Glomerular endothelial cell (primary cell): Measurements from ENCODE around the gene SPDYE5. TPM values are rescaled to one million over a fixed set of nuclear protein-coding genes. Genes with fewer than 3 reads are reported as not detected.
"Not testable (repeated sequence)": the region's sequence is repeated elsewhere in the genome, so short reads cannot be mapped to it uniquely, and the experiment has no call there.

Experiments
- DNase-seq: peaks from one replicate; pipeline ENCODE4 v3.0.0-alpha.2; 2011; ENCODE audit warnings: low read depth, low spot score; ENCODE audit errors: extremely low read depth
- total RNA-seq: library from RNA; depleted of rRNA; stranded (reverse); fragments of >200 nt; gene quantifications from 2 replicates; pipeline ENCODE4 v1.2.3, GENCODE V29; 2015

The SPDYE5 gene
- not detected in 2 replicates for total RNA-seq

- DNase-seq = not testable (repeated sequence)
These were observed at the start of gene SPDYE5 for GRCh38 chr7:75492020-75492419. SPDYE5 (plus strand) TSS chr7:75492320; CDS start chr7:75494048, 1,728 bp downstream.

GRCh38 chr7:75442465-75443111 is 49.5 kb upstream of the SPDYE5 start:
- DNase-seq = not testable (repeated sequence)

DNA sequence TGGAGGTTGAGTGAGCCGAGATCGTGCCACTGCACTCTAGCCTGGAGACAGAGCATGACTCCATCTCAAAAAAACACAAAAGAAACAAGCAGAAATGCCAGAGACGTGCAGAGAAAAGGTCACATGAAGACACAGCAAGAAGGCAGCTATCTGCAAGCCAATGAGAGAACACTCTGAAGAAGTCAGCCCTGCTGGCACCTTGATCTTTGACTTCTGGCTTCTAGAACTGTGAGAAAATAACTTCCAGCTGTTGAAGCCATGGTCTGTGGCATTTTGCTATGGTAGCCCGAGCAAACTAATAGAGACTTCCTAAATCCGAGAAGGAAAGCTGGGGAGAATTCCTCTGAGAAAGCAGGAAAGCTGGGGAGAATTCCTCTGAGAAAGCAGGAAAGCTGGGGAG is 42.2 kb upstream of the SPDYE5 start:
- DNase-seq = not testable (repeated sequence)

- DNase-seq = not testable (repeated sequence)
These were observed 39.6 kb upstream of the SPDYE5 start for GRCh38 chr7:75452494-75452955.

DNA sequence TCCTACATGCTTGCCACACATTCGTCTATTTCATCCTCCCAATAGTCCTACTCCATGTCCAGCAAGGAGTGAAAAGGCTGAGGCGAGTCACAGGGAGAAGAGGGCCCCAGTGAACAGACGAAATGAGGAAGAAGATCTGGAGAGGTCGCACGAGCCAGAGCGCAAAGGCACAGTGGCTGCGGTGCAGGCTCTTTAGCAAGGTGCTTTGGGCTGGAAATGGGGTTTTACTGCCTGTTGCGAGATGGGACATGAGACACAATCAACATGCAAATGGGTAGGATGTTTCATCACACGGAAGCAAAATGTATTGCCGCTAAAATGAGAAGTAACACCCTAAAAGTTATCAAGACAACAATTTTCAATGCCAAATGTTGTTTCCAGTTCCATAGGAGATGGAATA is 35.7 kb upstream of the SPDYE5 start:
- not testable (repeated sequence) for DNase-seq

- DNase-seq = not testable (repeated sequence)
These were observed 34.1 kb upstream of the SPDYE5 start for GRCh38 chr7:75458034-75458433.

DNA sequence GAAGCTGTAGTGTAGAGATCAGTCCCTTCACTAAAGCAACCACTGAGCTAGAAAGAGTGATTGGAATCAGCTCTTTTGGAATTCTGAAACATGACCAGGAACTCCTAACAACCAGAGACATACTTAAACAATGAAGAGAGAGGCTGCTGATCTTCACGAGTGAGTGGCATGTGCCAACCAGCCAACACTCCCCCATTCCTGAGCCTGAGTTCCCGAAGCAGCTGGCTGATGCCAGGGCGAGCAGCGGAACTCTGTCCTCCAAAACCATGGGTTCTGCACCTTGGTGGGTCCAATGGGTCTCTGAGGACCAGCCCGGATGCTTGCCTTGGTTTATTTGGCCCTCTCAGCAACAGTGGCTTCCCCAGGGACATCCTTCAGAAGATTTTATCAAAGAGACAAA is 31.6 kb upstream of the SPDYE5 start:
- not testable (repeated sequence) for DNase-seq

DNA sequence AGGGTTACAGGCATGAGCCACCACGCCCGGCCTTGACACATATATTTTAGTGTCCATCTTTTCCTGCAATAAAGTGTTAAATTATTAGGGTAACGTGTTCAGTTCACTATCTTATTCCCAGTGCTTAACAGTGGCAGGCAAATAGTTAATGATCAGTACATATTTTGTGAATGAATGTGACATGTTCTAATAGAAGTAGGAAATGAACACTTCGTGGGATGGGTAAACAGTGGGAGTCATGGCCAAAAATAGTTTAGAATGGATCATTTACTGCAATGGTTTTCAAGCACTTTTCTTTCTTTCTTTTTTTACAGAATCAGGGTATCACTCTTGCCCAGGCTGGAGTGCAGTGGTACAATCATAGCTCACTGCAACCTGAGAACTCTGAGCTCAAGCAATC is 22.0 kb upstream of the SPDYE5 start:
- DNase-seq = not testable (repeated sequence)

DNA sequence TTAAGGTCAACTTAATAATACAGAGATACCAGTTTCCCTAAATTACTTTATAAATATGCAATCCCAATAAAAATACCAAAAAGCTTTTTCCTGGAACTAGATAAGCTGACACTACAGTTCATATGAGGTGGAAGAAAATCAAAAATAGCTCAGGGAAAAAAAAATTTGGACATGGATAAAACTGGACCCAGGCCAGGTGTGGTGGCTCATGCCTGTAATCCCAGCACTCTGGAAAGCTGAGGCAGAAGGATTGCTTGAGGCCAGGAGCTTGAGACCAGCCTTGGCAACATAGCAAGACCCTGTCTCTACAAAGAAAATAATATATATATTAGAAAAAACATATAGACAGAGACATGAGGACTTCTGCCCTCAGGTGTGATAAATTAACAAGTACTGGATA is 14.7 kb upstream of the SPDYE5 start:
- DNase-seq = not testable (repeated sequence)

DNA sequence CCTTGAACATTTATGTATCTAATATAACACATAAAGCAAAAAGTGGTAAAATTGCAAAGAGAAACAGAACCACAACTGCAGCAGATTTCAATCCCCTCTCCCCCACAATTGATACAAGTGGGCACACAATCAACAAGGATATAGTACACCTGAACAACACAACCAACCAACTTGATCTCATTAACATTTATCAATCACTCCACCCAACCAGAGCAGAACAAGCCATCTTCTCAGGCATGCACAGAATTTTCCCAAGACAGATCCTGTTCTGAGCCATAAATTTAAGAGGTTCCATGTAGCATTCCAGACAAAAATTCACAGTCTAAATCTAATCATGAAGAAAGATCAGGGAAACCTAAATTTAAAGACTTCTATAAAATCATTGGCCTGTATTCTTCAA is 11.8 kb upstream of the SPDYE5 start:
- not testable (repeated sequence) for DNase-seq

DNA sequence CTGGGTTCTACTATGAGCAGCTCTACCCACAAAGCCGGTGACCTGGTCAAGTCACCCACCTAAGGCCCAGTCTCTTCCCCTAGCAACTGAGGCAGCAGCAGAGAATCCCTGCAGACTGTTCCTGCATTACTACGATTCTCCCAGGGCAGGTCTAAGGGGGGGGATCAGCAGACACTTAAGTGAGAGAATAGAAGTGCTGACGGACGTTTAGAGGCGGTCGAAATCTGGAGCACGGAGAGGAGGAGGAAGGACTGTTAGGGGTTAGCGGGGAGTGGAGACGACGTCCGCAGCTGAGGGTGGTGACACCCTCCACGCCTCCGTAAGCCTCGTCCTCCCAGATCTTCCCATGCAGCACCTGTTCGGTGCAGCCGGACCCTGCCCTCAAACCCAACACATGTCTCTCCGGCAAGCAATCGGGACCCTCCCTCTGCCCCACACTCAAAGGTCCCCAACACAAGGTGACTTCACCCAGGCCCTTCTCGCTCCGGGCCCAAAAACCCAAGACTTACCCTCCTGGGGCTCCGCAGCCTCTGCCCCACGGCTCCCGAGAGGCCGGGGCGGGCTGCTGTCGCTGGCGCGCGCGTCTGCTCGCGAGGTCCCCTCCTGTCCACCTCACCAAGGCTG is 6.7 kb upstream of the SPDYE5 start:
- not testable (repeated sequence) for DNase-seq

DNA sequence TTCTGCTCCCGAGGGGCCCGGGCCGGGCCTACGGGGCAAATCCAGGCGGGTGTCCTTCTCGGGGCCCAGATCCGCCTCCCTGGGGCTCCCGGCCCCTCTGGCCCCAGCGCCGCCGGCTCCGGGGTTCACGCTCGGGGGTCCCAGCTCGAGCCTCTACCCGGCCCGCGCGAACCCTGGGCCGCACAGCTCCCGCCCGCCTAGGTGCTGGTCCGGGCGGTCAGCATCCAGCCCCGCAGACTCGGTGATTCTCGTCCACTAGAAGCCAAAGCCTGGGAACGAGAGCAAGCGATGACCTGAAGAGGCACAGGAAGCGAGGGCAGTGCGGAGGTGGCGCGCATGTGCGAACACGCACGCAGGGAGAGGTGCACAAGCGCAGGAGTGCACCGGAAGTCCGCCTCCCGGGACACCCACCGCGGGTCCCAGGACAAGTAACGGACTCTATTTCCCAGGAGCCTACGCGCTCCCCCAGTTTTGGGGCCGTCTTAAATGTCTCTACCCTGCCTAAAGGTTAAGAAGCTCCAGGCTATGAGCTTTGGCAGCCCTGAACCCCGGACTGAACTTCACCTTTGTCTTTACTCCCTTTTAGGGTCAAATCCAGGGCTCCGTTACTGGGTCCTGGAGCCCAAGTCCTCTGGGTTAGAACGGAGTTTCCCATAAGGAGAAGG is 6.0 kb upstream of the SPDYE5 start, which contains the start of gene POM121C:
Gene POM121C (minus strand): TSS at position 321 of the 665 bp plus-strand sequence. CDS start 44,803 bp downstream, outside the sequence.
- peak; percentile 25 for DNase-seq

DNA sequence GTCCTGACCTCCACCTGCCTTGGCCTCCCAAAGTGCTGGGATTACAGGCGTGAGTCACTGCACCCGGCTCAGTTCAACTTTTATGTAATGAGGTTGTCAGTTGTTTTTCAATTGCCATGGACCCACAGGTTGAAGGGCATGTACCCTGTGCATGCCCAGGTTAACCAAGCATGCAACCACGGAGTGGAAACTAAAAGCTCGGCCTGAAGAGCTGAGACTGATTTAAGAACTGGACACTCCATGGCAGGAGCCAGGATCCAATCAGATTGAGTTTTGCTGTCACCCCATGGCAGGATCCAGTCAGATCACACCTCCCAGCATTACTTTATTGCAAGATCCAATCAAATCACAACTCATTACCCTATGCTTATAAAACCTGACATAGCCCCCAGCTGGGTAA is 16.9 kb downstream of the SPDYE5 start:
- DNase-seq = not testable (repeated sequence)

DNA sequence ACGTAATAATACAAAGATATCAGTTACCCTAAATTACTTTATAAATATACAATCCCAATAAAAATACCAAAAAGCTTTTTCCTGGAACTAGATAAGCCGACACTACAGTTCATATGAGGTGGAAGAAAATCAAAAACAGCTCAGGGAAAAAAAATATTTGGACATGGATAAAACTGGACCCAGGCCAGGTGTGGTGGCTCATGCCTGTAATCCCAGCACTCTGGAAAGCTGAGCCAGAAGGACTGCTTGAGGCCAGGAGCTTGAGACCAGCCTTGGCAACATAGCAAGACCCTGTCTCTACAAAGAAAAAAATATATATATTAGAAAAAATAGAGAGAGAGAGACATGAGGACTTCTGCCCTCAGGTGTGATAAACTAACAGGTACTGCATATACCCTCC is 26.7 kb downstream of the SPDYE5 start:
- DNase-seq = not testable (repeated sequence)

DNA sequence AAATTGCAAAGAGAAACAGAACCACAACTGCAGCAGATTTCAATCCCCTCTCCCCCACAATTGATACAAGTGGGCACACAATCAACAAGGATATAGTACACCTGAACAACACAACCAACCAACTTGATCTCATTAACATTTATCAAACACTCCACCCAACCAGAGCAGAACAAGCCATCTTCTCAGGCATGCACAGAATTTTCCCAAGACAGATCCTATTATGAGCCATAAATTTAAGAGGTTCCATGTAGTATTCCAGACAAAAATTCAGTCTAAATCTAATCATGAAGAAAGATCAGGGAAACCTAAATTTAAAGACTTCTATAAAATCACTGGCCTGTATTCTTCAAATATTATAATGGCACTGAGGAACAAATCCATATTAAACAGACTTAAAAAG is 29.6 kb downstream of the SPDYE5 start:
- DNase-seq = not testable (repeated sequence)

DNA sequence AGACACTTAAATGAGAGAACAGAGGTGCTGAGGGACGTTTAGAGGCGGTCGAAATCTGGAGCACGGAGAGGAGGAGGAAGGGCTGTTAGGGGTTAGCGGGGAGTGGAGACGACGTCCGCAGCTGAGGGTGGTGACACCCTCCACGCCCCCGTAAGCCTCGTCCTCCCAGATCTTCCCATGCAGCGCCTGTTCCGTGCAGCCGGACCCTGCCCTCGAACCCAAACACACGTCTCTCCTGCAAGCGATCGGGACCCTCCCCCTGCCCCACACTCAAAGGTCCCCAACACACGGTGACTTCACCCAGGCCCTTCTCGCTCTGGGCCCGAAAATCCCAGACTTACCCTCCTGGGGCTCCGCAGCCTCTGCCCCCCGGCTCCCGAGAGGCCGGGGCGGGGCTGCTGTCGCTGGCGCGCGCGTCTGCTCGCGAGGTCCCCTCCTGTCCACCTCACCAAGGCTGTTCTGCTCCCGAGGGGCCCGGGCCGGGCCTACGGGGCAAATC is 35.2 kb downstream of the SPDYE5 start:
- not testable (repeated sequence) for DNase-seq

- no peak for DNase-seq
These were observed 39.3 kb downstream of the SPDYE5 start for GRCh38 chr7:75531359-75531821.

- no peak for DNase-seq
These were observed 40.5 kb downstream of the SPDYE5 start for GRCh38 chr7:75532639-75533038.

DNA sequence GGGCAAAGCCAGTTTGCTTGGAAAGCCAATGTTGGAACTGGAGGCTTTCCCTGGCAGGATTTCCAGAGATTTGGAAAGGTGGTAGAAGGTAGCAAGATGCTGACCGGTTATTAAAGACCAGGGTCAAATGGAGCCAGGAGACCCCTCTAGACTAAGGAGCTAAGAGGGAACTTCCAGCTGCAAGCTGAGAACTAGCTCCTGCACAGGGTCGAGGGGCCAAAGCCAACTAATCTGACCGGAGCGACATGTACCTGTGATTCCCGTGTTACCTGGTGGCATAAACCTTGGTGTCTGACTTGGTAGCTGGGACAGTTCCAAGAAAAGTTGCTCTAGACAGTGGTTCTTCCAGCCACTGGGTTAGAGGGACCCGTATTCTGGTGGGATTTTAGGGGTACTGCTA is 41.8 kb downstream of the SPDYE5 start:
- no peak for DNase-seq

DNA sequence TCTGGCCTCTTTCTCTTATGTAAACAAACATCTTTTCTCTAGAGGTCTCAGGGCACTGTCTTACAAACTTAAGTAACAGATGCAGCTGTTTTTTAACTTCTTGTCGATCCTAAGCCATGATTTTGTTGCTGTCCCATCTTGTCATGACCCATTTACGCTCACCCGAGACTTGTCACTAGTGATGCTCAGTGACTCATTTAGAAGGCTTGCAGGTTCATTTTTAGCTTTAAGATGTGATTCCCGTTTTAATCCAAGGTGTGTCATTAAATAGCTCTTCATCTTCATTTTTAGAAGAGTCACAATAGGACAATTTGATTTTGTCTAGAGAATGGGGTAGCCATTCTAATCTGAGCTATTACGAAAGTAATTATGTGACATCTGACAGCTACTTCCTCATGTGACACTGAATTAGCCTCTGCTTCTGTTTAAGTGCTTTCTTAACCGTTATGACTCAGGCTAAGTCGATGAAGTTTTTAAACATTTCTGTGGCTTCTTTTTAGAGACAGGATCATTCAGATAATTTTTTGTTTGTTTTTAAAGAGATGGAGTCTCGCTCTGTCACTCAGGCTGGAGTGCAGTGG is 42.7 kb downstream of the SPDYE5 start:
- no peak for DNase-seq

DNA sequence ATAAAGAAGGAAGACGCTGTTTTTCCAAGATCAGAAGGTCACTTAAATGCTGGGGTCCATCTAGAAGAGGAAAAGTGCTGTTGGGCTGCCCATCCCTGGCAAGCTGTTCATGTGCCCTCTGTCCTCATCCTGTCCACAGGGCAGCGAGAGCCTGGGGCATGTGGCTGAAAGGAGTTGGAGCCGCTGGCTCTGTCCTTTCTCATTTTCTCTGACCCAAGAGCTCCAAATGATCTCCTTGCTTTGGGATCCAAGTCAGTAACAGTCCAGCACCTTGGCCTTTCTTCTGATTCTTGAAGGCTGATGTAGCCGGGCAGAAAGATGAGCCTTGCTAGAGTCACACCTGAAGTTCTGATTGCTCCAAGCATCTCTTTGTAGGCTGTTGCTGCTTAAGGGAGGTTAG is 44.4 kb downstream of the SPDYE5 start:
- DNase-seq = no peak
